H1 (cell line): ENCODE data around the gene NT5C3B. TPM values are rescaled to one million over a fixed set of nuclear protein-coding genes. Genes with fewer than 3 reads are reported as not detected.

Source experiments
- CTCF ChIA-PET: fragments of 300-600 bp; sonication (Branson Sonifier 250); formaldehyde crosslinking; loops from one replicate; lab custom pipeline; 2021; ENCODE audit not compliant: partially characterized antibody; lab: Charles Lee
- POLR2A ChIA-PET: fragments of 300-600 bp; sonication (Branson Sonifier 250); formaldehyde crosslinking; loops from one replicate; lab custom pipeline; 2021; ENCODE audit warnings: inconsistent platforms; ENCODE audit not compliant: partially characterized antibody; lab: Charles Lee
- DNase-seq, 2 experiments: peaks; one replicate each; pipeline versions ENCODE4 v3.0.0 to v3.0.0-alpha.2; 2010 to 2022; ENCODE audit warnings: low spot score in 2 of 2, low read depth in 1 of 2, mixed read lengths in 1 of 2
- FAIRE-seq: peaks from 2 replicates; lab custom pipeline; 2011; peaks lifted over from hg19 to GRCh38; lab: Jason Lieb, UNC
- H2AFZ ChIP-seq: 2 replicates; pipeline ENCODE4 v1.8.1; 2012; ENCODE audit warnings: low read length, inconsistent platforms
- H2AK5ac ChIP-seq: 2 replicates; pipeline ENCODE4 v1.6.1; 2013; ENCODE audit warnings: low read depth, low read length
- H2BK120ac ChIP-seq: replicated peaks from 2 replicates; pipeline ENCODE3; 2013; ENCODE audit warnings: low read depth, low read length, inconsistent platforms
- H2BK12ac ChIP-seq: 2 replicates; pipeline ENCODE4 v1.6.1; 2013; ENCODE audit warnings: low read depth, low read length
- H2BK15ac ChIP-seq: 2 replicates; pipeline ENCODE4 v1.6.1; 2013; ENCODE audit warnings: low read length
- H2BK20ac ChIP-seq: 2 replicates; pipeline ENCODE4 v1.6.1; 2013; ENCODE audit warnings: low read length
- H2BK5ac ChIP-seq: 2 replicates; pipeline ENCODE4 v1.6.1; 2013; ENCODE audit warnings: low read depth, low read length
- H3K14ac ChIP-seq: 2 replicates; pipeline ENCODE4 v1.6.1; 2013; ENCODE audit warnings: inconsistent platforms; ENCODE audit not compliant: insufficient read length
- H3K18ac ChIP-seq: 2 replicates; pipeline ENCODE4 v1.6.1; 2013; ENCODE audit warnings: low read length; ENCODE audit errors: extremely low read depth
- H3K23ac ChIP-seq: 2 replicates; pipeline ENCODE4 v1.6.1; 2013; ENCODE audit warnings: inconsistent platforms; ENCODE audit not compliant: insufficient read length
- H3K23me2 ChIP-seq: 2 replicates; pipeline ENCODE4 v1.6.1; 2013; ENCODE audit warnings: low read depth, low read length
- H3K27ac ChIP-seq: 2 replicates; pipeline ENCODE4 v1.6.1; 2011; ENCODE audit warnings: low read depth, low read length, inconsistent platforms
- H3K27me3 ChIP-seq, 4 experiments: replicated peaks in 1 of 4; 1 replicate in 1 of 4; 2 replicates in 3 of 4; pipeline versions ENCODE4 v1.6.1 to v1.8.1; 2011 to 2013; ENCODE audit warnings: low read length in 3 of 4, mild to moderate bottlenecking in 3 of 4, inconsistent platforms in 2 of 4, mixed read lengths in 2 of 4, moderate library complexity in 1 of 4; ENCODE audit not compliant: control insufficient read depth in 3 of 4, insufficient read depth in 3 of 4; ENCODE audit errors: extremely low read depth in 1 of 4
- H3K36me3 ChIP-seq, 4 experiments: 2 replicates each; pipeline versions ENCODE4 v1.6.1 to v1.8.1; 2011 to 2013; ENCODE audit warnings: mild to moderate bottlenecking in 4 of 4, low read length in 3 of 4, moderate library complexity in 2 of 4, control low read depth in 1 of 4, inconsistent platforms in 1 of 4; ENCODE audit not compliant: insufficient read depth in 4 of 4, control insufficient read depth in 2 of 4
- H3K4ac ChIP-seq: replicated peaks from 2 replicates; pipeline ENCODE3; 2013; ENCODE audit warnings: low read length, low read depth, mixed read lengths, inconsistent platforms; ENCODE audit not compliant: insufficient read length
- H3K4me1 ChIP-seq, 4 experiments: replicated peaks in 1 of 4; 1 replicate in 1 of 4; 2 replicates in 3 of 4; pipeline versions ENCODE4 v1.6.1 to v1.8.1; 2011 to 2013; ENCODE audit warnings: low read length in 3 of 4, inconsistent platforms in 2 of 4, mixed read lengths in 1 of 4; ENCODE audit not compliant: insufficient read depth in 4 of 4, control insufficient read depth in 3 of 4
- H3K4me2 ChIP-seq, 2 experiments: 2 replicates each; pipeline versions ENCODE4 v1.6.1 to v1.8.1; 2011 to 2013; ENCODE audit warnings: low read depth in 2 of 2, low read length in 2 of 2, control low read depth in 1 of 2, inconsistent platforms in 1 of 2, mild to moderate bottlenecking in 1 of 2; ENCODE audit not compliant: insufficient read depth in 1 of 2
- H3K4me3 ChIP-seq, 4 experiments: fragments of 200-600, 300-600 bp in 1 of 4; sonication (generic), shearing (Covaris generic), sonication (Bioruptor Twin) in 1 of 4; 2 replicates each; pipeline versions ENCODE4 v1.5.1 to v1.8.1; 2011 to 2016; ENCODE audit warnings: low read length in 4 of 4, low read depth in 3 of 4, control low read depth in 2 of 4, inconsistent platforms in 2 of 4, mild to moderate bottlenecking in 2 of 4, mixed read lengths in 1 of 4, moderate library complexity in 1 of 4; ENCODE audit not compliant: insufficient read depth in 2 of 4; ENCODE audit errors: extremely low read depth in 1 of 4
- H3K56ac ChIP-seq: replicated peaks from 2 replicates; pipeline ENCODE3; 2013; ENCODE audit warnings: low read depth, mild to moderate bottlenecking, mixed read lengths, low read length, inconsistent platforms; ENCODE audit not compliant: insufficient read length
- H3K79me1 ChIP-seq: 2 replicates; pipeline ENCODE4 v1.6.1; 2013; ENCODE audit warnings: low read depth, low read length, control low read depth
- H3K79me2 ChIP-seq, 2 experiments: 2 replicates each; pipeline versions ENCODE4 v1.6.1 to v1.8.1; 2012 to 2013; ENCODE audit warnings: low read length in 2 of 2, mild to moderate bottlenecking in 2 of 2, inconsistent platforms in 1 of 2; ENCODE audit not compliant: insufficient read depth in 2 of 2, control insufficient read depth in 1 of 2
- H3K9ac ChIP-seq, 4 experiments: replicated peaks in 1 of 4; 1 replicate in 1 of 4; 2 replicates in 3 of 4; pipeline versions ENCODE4 v1.6.1 to v1.8.1; 2011 to 2013; ENCODE audit warnings: low read depth in 3 of 4, low read length in 3 of 4, control low read depth in 2 of 4, mild to moderate bottlenecking in 2 of 4, moderate library complexity in 2 of 4, inconsistent platforms in 1 of 4; ENCODE audit errors: extremely low read depth in 1 of 4
- H3K9me3 ChIP-seq, 2 experiments: 2 replicates each; pipeline versions ENCODE4 v1.6.1 to v1.8.1; 2012 to 2013; ENCODE audit warnings: mild to moderate bottlenecking in 2 of 2, moderate library complexity in 2 of 2, control low read depth in 1 of 2, inconsistent platforms in 1 of 2, low read depth in 1 of 2, low read length in 1 of 2, mixed read lengths in 1 of 2; ENCODE audit not compliant: insufficient read depth in 2 of 2
- H4K20me1 ChIP-seq, 2 experiments: replicated peaks in 1 of 2; 2 replicates each; pipeline versions ENCODE3 to v1.8.1; 2011 to 2013; ENCODE audit warnings: inconsistent platforms in 2 of 2, low read length in 2 of 2, mild to moderate bottlenecking in 1 of 2; ENCODE audit not compliant: insufficient read depth in 2 of 2, control insufficient read depth in 1 of 2
- H4K5ac ChIP-seq: 2 replicates; pipeline ENCODE4 v1.6.1; 2013; ENCODE audit warnings: low read length, low read depth, mixed read lengths, inconsistent platforms; ENCODE audit not compliant: insufficient read length
- H4K8ac ChIP-seq: 2 replicates; pipeline ENCODE4 v1.8.0; 2013; ENCODE audit warnings: mild to moderate bottlenecking, moderate library complexity, low read length, inconsistent platforms; ENCODE audit not compliant: insufficient read depth; ENCODE audit errors: extremely low read depth
- H4K91ac ChIP-seq: replicated peaks from 2 replicates; pipeline ENCODE3; 2013; ENCODE audit warnings: low read length, mixed read lengths, inconsistent platforms; ENCODE audit not compliant: insufficient read length
- CBX8 ChIP-seq: fragments of 300-800, 300-1000 bp; sonication (generic); IDR thresholded peaks from 2 replicates; pipeline ENCODE4 v1.7.1; 2016; ENCODE audit warnings: low read depth, low read length, borderline replicate concordance
- CHD2 ChIP-seq: IDR thresholded peaks from 2 replicates; pipeline ENCODE4 v1.6.1; 2012; ENCODE audit warnings: low read length, improper control_type of control experiment
- HDAC2 ChIP-seq, 2 experiments: fragments of 300-600 bp in 1 of 2; sonication (generic) in 1 of 2; IDR thresholded peaks; 2 replicates each; pipeline ENCODE4 v1.6.1; 2011 to 2012; ENCODE audit warnings: low read depth in 2 of 2, low read length in 2 of 2, mild to moderate bottlenecking in 2 of 2, moderate library complexity in 2 of 2, borderline replicate concordance in 1 of 2, inconsistent platforms in 1 of 2
- POLR2A ChIP-seq, 2 experiments: IDR thresholded peaks; 1 replicate in 1 of 2; 2 replicates in 1 of 2; pipeline ENCODE4 v1.6.1; 2011; ENCODE audit warnings: low read depth in 2 of 2, low read length in 2 of 2, mild to moderate bottlenecking in 2 of 2; ENCODE audit errors: control extremely low read depth in 1 of 2
- RFX5 ChIP-seq: IDR thresholded peaks from 2 replicates; pipeline ENCODE4 v1.6.1; 2011; ENCODE audit warnings: low read depth, low read length, improper control_type of control experiment, borderline replicate concordance
- SP2 ChIP-seq: IDR thresholded peaks from 2 replicates; pipeline ENCODE4 v1.6.1; 2012; ENCODE audit warnings: mild to moderate bottlenecking, low read length, inconsistent platforms
- SP4 ChIP-seq: IDR thresholded peaks from 2 replicates; pipeline ENCODE4 v1.6.1; 2012; ENCODE audit warnings: low read length, inconsistent platforms
- TAF1 ChIP-seq: IDR thresholded peaks from 2 replicates; pipeline ENCODE4 v1.6.1; 2011; ENCODE audit warnings: mild to moderate bottlenecking, low read depth, low read length
- WGBS, 2 experiments: shearing (Covaris generic) in 1 of 2; methylation state at CpG; one replicate each; pipeline versions ENCODE4 v1.1.6 to v1.1.7; 2013 to 2015; ENCODE audit warnings: low lambda C conversion rate in 2 of 2, mixed read lengths in 2 of 2, inconsistent platforms in 1 of 2, low coverage in 1 of 2, missing lambda C conversion rate in 1 of 2; ENCODE audit not compliant: insufficient replicate concordance in 2 of 2, insufficient coverage in 1 of 2, insufficient read length in 1 of 2; ENCODE audit errors: extremely low coverage in 1 of 2, missing lambda C conversion rate in 1 of 2; 5-methylcytosine and 5-hydroxymethylcytosine counted together
- polyA plus RNA-seq, 7 experiments: library from polyadenylated mRNA; depleted of rRNA in 3 of 7; stranded (reverse) in 5 of 7; unstranded in 2 of 7; fragments of >200 nt in 5 of 7; fragments of 200-250 nt in 2 of 7; gene quantifications; 1 replicate in 5 of 7; 2 replicates in 1 of 7; 4 replicates in 1 of 7; pipeline versions ENCODE4 v1.2.1 to v1.2.3, GENCODE V29; 2011 to 2013; ENCODE audit warnings: missing spikeins in 2 of 7, mixed read lengths in 2 of 7
- total RNA-seq: library from RNA; stranded (reverse); fragmentation: NEBNext Ultra II Directional; extraction: Animal tissue kit (Norgen Biotek cat#: 25700); gene quantifications from 2 replicates; pipeline ENCODE4 v1.2.1, GENCODE V29; 2021
- TF ChIP-seq, protein P1 (sequence below): IDR thresholded peaks from 2 replicates; pipeline ENCODE4 v1.6.1; 2012; ENCODE audit warnings: inconsistent platforms
- TF ChIP-seq, protein P2 (sequence below): IDR thresholded peaks from 2 replicates; pipeline ENCODE4 v1.6.1; 2012; ENCODE audit warnings: low read length, inconsistent platforms

Gene NT5C3B
- total and polyA plus RNA-seq, 2 of the 8 experiments (the other 6 are each of a cell fraction or from before 2014, with no cell fraction given): 68.7 to 94.5 TPM

DNA sequence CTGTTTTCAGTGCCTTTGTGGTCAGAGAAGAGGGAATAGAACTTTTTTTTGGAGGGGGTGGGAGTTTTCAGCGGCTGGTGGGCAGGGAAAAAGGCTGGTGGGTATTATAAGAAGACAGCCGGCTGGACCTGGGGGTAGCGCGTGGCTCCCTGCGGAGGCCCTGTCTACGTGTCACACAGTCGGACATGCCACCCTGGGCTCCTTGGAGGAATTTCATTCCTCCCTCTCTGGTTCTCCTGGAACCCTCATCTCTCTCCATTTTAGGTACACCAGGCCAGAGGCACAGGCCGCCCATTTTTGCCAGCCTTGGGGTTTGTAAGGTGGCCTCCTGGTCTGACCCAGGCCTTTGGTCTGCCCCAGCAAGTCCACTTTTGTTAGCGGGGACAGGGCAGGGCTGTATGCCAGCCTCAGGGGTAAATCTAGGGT lies 22.3 kb downstream of the NT5C3B start:
- peak overlapping the region; percentile 83 for H4K91ac ChIP-seq
- peak overlapping the region; percentile 70 to 94 (median 81) for H3K4me3 ChIP-seq
- H3K4me2 ChIP-seq: peak overlapping the region; percentile 94 to 95
- H3K27me3 ChIP-seq: peaks cover 0 to 6% (median 3%) of the 10 kb centered on the region in 4 experiments; a peak in 4 of 7 replicates
- TF ChIP-seq, protein P1, sequence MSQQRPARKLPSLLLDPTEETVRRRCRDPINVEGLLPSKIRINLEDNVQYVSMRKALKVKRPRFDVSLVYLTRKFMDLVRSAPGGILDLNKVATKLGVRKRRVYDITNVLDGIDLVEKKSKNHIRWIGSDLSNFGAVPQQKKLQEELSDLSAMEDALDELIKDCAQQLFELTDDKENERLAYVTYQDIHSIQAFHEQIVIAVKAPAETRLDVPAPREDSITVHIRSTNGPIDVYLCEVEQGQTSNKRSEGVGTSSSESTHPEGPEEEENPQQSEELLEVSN: no peak
- TF ChIP-seq HDAC2 (IDR thresholded peaks at IDR 0.05; ENCODE audit: borderline replicate concordance in 1 of 2, low read depth in 2 of 2, low read length in 2 of 2) (no peak), RFX5 (no peak), CHD2 (no peak), TAF1 (no peak), SP4 (no peak), SP2 (no peak), POLR2A (IDR thresholded peaks at IDR 0.05; ENCODE audit: control extremely low read depth in 1 of 2, low read depth in 2 of 2, low read length in 2 of 2) (no peak), CBX8 (no peak)
- TF ChIP-seq, protein P2, sequence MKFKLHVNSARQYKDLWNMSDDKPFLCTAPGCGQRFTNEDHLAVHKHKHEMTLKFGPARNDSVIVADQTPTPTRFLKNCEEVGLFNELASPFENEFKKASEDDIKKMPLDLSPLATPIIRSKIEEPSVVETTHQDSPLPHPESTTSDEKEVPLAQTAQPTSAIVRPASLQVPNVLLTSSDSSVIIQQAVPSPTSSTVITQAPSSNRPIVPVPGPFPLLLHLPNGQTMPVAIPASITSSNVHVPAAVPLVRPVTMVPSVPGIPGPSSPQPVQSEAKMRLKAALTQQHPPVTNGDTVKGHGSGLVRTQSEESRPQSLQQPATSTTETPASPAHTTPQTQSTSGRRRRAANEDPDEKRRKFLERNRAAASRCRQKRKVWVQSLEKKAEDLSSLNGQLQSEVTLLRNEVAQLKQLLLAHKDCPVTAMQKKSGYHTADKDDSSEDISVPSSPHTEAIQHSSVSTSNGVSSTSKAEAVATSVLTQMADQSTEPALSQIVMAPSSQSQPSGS: no peak
- H3K79me1 ChIP-seq: peaks cover 16% of the 10 kb centered on the region
- 0 out of 2 replicates have a peak overlapping the region, but pooled peaks have one; percentile 6 for H2AFZ ChIP-seq
- peak overlapping the region; percentile 47 for H3K4ac ChIP-seq
- peak overlapping the region; percentile 36 for H3K18ac ChIP-seq
- CTCF ChIA-PET: interaction anchor here (0.8 to 4.8 kb wide), 8 partner anchors 8 to 118 kb away, joined by 3 to 46 read pairs (median 10); partner anchors contain the start of gene JUP
- H2BK20ac ChIP-seq: no peak overlapping the region
- H3K9ac ChIP-seq: peak overlapping the region in 3 of 4 experiments; percentile 41 to 66 (median 45); a peak in 5 of 7 replicates
- FAIRE-seq: no peak
- H3K23me2 ChIP-seq: peaks cover 21% of the 10 kb centered on the region
- H3K79me2 ChIP-seq: peaks cover 0 to 35% of the 10 kb centered on the region in 2 experiments; a peak in 2 of 4 replicates
- no peak overlapping the region for H2BK120ac ChIP-seq
- peak overlapping the region; percentile 37 for H3K14ac ChIP-seq
- no peak for DNase-seq
- H2BK12ac ChIP-seq: peak overlapping the region; percentile 80; the same call in 1 of the 2 replicates
- H3K4me1 ChIP-seq: peaks cover 0 to 27% (median 9%) of the 10 kb centered on the region in 4 experiments; a peak in 6 of 7 replicates
- H3K23ac ChIP-seq: no peak overlapping the region
- no peak overlapping the region for H3K27ac ChIP-seq
- WGBS, 2 experiments: 27% methylated on average over 9 of the region's 9 CpGs; no CpG with 5 or more reads in 1 of the 2 experiments
- H3K9me3 ChIP-seq: peaks cover 0 to 4% of the 10 kb centered on the region in 2 experiments; a peak in 1 of 4 replicates
- H2AK5ac ChIP-seq: 0 out of 2 replicates have a peak overlapping the region, but pooled peaks have one; percentile 47
- peaks cover 0 to 16% of the 10 kb centered on the region in 2 experiments for H4K20me1 ChIP-seq
- H4K5ac ChIP-seq: peak overlapping the region; percentile 11
- no peak overlapping the region for H4K8ac ChIP-seq
- peak overlapping the region; percentile 91; the same call in 1 of the 2 replicates for H2BK5ac ChIP-seq
- no peak overlapping the region for H3K56ac ChIP-seq
- peaks cover 2 to 6% (median 3%) of the 10 kb centered on the region in 4 experiments; a peak in 3 of 8 replicates for H3K36me3 ChIP-seq
- POLR2A ChIA-PET: interaction anchor here (0.9 to 4.2 kb wide), 13 partner anchors 8 to 123 kb away, joined by 4 to 40 read pairs (median 8); partner anchors contain the start of genes HAP1 and JUP
- no peak overlapping the region; the same call in 1 of the 2 replicates for H2BK15ac ChIP-seq
